ENCODE results near the gene PHEX.

DNA sequence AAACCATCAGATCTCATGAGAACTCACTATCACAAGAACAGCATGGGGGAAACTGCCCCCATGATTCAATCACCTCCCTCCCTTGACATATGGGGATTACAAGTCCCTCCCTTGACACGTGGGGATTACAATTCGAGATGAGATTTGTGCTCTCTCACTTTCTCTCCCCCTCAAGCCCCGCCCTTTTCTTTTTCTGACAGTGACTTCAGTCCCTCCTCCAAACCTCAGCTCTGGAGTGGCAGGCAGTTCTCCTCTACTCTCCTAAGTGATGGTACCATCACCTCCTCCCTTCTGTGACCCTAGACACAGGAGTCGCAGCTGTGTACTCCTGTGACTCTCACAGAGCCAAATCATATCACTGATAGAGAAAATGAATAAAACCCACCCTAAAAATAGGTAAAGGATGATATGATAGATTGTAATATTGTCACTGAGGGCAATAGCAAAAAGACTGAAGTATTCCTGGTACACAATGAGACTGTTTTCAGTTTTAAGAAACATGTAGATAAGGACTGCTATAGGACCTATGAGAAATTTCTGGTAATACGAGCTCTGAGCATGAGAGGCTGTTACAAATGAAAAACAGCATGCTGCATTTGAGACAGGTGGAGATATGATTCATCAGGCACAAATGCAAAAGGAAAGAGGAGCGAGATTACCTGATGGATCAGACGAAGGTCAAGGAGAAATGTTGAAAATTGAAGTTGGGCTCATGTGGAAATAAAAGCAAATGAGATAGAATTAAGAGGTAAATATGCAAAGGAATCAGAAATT, 139.3 kb downstream of the PHEX start:
- TF ChIP-seq CTCF (IDR thresholded peaks at IDR 0.05) = no peak
- no peak for TF ChIP-seq POLR2A (IDR thresholded peaks at IDR 0.05)
- no peak for TF ChIP-seq EP300 (IDR thresholded peaks at IDR 0.05; ENCODE audit: low read depth)
- TF ChIP-seq POLR2AphosphoS5 (IDR thresholded peaks at IDR 0.05) = no peak
